Panc1 (cell line): ENCODE measurements around the gene ENOPH1.
"Not testable (repeated sequence)": the region's sequence is repeated elsewhere in the genome, so short reads cannot be mapped to it uniquely, and the experiment has no call there.

Experiments used
- CTCF ChIP-seq: fragments of 450-650 bp; IDR thresholded peaks from 2 replicates; pipeline ENCODE4 v1.5.1; 2017; ENCODE audit warnings: mild to moderate bottlenecking
- POLR2AphosphoS5 ChIP-seq: IDR thresholded peaks from 2 replicates; pipeline ENCODE4 v1.6.1; 2012; ENCODE audit warnings: mild to moderate bottlenecking, low read depth, low read length, moderate library complexity
- SIN3A ChIP-seq: IDR thresholded peaks from 2 replicates; pipeline ENCODE4 v1.6.1; 2012; ENCODE audit warnings: low read depth, mild to moderate bottlenecking, low read length, moderate library complexity, borderline replicate concordance; ENCODE audit not compliant: insufficient read depth
- TCF7L2 ChIP-seq: IDR thresholded peaks from 2 replicates; pipeline ENCODE4 v1.6.1; 2011; ENCODE audit warnings: mild to moderate bottlenecking, low read depth, low read length, inconsistent platforms
- TF ChIP-seq, protein P1 (sequence below), 2 experiments: IDR thresholded peaks; 2 replicates each; pipeline ENCODE4 v1.6.1; 2011 to 2012; ENCODE audit warnings: low read depth in 2 of 2, control low read depth in 1 of 2, low read length in 1 of 2, mild to moderate bottlenecking in 1 of 2, moderate library complexity in 1 of 2; ENCODE audit not compliant: insufficient read depth in 1 of 2

DNA sequence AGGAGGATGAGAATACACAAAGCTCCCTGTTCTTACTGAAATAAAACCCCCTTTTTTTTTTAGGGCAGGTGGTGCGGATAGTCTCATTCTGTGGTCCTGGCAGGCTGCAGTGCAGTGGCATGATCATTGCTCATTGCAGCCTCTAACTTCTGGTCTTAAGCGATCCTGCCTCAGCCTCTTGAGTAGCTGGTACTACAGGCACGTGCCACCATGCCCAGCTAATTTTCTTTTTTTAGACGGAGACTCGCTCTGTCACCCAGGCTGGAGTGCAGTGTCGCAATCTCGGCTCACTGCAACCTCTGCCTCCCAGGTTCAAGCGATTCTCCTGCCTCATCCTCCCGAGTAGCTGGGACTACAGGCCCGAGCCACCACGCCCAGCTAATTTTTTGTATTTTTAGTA, 15.3 kb upstream of the ENOPH1 start:
- TF ChIP-seq CTCF, TCF7L2, SIN3A, POLR2AphosphoS5: not testable (repeated sequence)
- TF ChIP-seq, protein P1, sequence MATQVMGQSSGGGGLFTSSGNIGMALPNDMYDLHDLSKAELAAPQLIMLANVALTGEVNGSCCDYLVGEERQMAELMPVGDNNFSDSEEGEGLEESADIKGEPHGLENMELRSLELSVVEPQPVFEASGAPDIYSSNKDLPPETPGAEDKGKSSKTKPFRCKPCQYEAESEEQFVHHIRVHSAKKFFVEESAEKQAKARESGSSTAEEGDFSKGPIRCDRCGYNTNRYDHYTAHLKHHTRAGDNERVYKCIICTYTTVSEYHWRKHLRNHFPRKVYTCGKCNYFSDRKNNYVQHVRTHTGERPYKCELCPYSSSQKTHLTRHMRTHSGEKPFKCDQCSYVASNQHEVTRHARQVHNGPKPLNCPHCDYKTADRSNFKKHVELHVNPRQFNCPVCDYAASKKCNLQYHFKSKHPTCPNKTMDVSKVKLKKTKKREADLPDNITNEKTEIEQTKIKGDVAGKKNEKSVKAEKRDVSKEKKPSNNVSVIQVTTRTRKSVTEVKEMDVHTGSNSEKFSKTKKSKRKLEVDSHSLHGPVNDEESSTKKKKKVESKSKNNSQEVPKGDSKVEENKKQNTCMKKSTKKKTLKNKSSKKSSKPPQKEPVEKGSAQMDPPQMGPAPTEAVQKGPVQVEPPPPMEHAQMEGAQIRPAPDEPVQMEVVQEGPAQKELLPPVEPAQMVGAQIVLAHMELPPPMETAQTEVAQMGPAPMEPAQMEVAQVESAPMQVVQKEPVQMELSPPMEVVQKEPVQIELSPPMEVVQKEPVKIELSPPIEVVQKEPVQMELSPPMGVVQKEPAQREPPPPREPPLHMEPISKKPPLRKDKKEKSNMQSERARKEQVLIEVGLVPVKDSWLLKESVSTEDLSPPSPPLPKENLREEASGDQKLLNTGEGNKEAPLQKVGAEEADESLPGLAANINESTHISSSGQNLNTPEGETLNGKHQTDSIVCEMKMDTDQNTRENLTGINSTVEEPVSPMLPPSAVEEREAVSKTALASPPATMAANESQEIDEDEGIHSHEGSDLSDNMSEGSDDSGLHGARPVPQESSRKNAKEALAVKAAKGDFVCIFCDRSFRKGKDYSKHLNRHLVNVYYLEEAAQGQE (IDR thresholded peaks at IDR 0.05; ENCODE audit: insufficient read depth in 1 of 2, low read depth in 2 of 2, low read length in 1 of 2): not testable (repeated sequence)
